HEK293 (cell line): ENCODE data around the gene VEPH1.

ENCODE experiments used
- CTCF ChIA-PET: fragments of 350-600 bp; formaldehyde crosslinking; extraction: SDS; loops from one replicate; lab custom pipeline; 2021; ENCODE audit warnings: antibody characterized with exemption; lab: Yijun Ruan, JAX
- POLR2A ChIA-PET: fragments of 300-600 bp; formaldehyde crosslinking; extraction: SDS; loops from one replicate; lab custom pipeline; 2020; ENCODE audit warnings: antibody characterized with exemption, inconsistent platforms; lab: Yijun Ruan, JAX
- H3K27ac ChIP-seq: fragments of 200-500 bp; sonication (Bioruptor generic); 2 replicates; pipeline ENCODE4 v1.5.1; 2014; ENCODE audit warnings: low read depth, low read length, control low read depth, inconsistent platforms; ENCODE audit errors: extremely low read depth
- H3K36me3 ChIP-seq, 2 experiments: fragments of 200-500 bp in 1 of 2; sonication (Bioruptor generic) in 1 of 2; 1 replicate in 1 of 2; 2 replicates in 1 of 2; pipeline ENCODE4 v1.5.1; 2014 to 2017; ENCODE audit warnings: inconsistent platforms in 2 of 2, low read length in 2 of 2; ENCODE audit not compliant: control insufficient read depth in 2 of 2, insufficient read depth in 1 of 2
- H3K4me1 ChIP-seq: fragments of 200-500 bp; sonication (Bioruptor generic); 2 replicates; pipeline ENCODE4 v1.5.1; 2014; ENCODE audit warnings: mild to moderate bottlenecking, low read length, inconsistent platforms; ENCODE audit not compliant: control insufficient read depth, insufficient read depth
- H3K4me3 ChIP-seq: 2 replicates; pipeline ENCODE4 v1.5.1; 2011; ENCODE audit warnings: low read depth, mild to moderate bottlenecking, control low read depth, low read length, moderate library complexity
- H3K9me3 ChIP-seq: fragments of 200-500 bp; sonication (Bioruptor generic); 2 replicates; pipeline ENCODE4 v1.5.1; 2014; ENCODE audit warnings: low read depth, low read length, inconsistent platforms; ENCODE audit not compliant: control insufficient read depth, insufficient read depth
- BCL11B ChIP-seq: fragments of 450-650 bp; formaldehyde crosslinking; IDR thresholded peaks from 2 replicates; pipeline ENCODE4 v1.5.1; 2016; ENCODE audit warnings: low read depth, missing biosample characterization, missing genetic modification characterization
- KLF16 ChIP-seq: fragments of 450-650 bp; formaldehyde crosslinking; IDR thresholded peaks from 2 replicates; pipeline ENCODE4 v1.5.1; 2017; ENCODE audit warnings: missing biosample characterization, missing genetic modification characterization
- PRDM10 ChIP-seq: fragments of 450-650 bp; formaldehyde crosslinking; IDR thresholded peaks from 2 replicates; pipeline ENCODE4 v1.5.1; 2016; ENCODE audit warnings: missing biosample characterization, missing genetic modification characterization
- ZBTB7A ChIP-seq: fragments of 450-650 bp; formaldehyde crosslinking; IDR thresholded peaks from 2 replicates; pipeline ENCODE4 v1.5.1; 2016; ENCODE audit warnings: low read depth, missing biosample characterization, missing genetic modification characterization
- ZNF121 ChIP-seq: fragments of 450-650 bp; formaldehyde crosslinking; IDR thresholded peaks from 2 replicates; pipeline ENCODE4 v1.5.1; 2016; ENCODE audit warnings: missing biosample characterization, missing genetic modification characterization
- ZNF362 ChIP-seq: fragments of 450-650 bp; formaldehyde crosslinking; IDR thresholded peaks from 2 replicates; pipeline ENCODE4 v1.5.1; 2016; ENCODE audit warnings: missing biosample characterization, missing genetic modification characterization
- ZNF510 ChIP-seq: fragments of 450-650 bp; formaldehyde crosslinking; IDR thresholded peaks from 2 replicates; pipeline ENCODE4 v1.5.1; 2018; ENCODE audit warnings: mild to moderate bottlenecking, missing genetic modification characterization, missing biosample characterization; ENCODE audit not compliant: insufficient replicate concordance
- ZNF623 ChIP-seq: fragments of 450-650 bp; formaldehyde crosslinking; IDR thresholded peaks from 2 replicates; pipeline ENCODE4 v1.5.1; 2016; ENCODE audit warnings: missing biosample characterization, missing genetic modification characterization
- ZNF785 ChIP-seq: fragments of 450-650 bp; formaldehyde crosslinking; IDR thresholded peaks from 2 replicates; pipeline ENCODE4 v1.5.1; 2016; ENCODE audit warnings: missing biosample characterization, missing genetic modification characterization
- ZNF837 ChIP-seq: fragments of 450-650 bp; formaldehyde crosslinking; IDR thresholded peaks from 2 replicates; pipeline ENCODE4 v1.5.1; 2016; ENCODE audit warnings: missing biosample characterization, missing genetic modification characterization
- ZSCAN16 ChIP-seq: fragments of 450-650 bp; formaldehyde crosslinking; IDR thresholded peaks from 2 replicates; pipeline ENCODE4 v1.5.1; 2016; ENCODE audit warnings: missing biosample characterization, missing genetic modification characterization
- ZSCAN18 ChIP-seq: fragments of 450-650 bp; formaldehyde crosslinking; IDR thresholded peaks from 2 replicates; pipeline ENCODE4 v1.5.1; 2016; ENCODE audit warnings: missing biosample characterization, missing genetic modification characterization
- TF ChIP-seq, protein P1 (sequence below): fragments of 450-650 bp; formaldehyde crosslinking; IDR thresholded peaks from 2 replicates; pipeline ENCODE4 v1.5.0; 2017; ENCODE audit warnings: missing biosample characterization, missing genetic modification characterization, borderline replicate concordance
- TF ChIP-seq, protein P2 (sequence below): fragments of 450-650 bp; formaldehyde crosslinking; IDR thresholded peaks from 2 replicates; pipeline ENCODE4 v1.5.1; 2016; ENCODE audit warnings: missing biosample characterization, missing genetic modification characterization
- TF ChIP-seq, protein P3 (sequence below): fragments of 450-650 bp; formaldehyde crosslinking; IDR thresholded peaks from 2 replicates; pipeline ENCODE4 v1.5.1; 2016; ENCODE audit warnings: missing biosample characterization, missing genetic modification characterization, borderline replicate concordance
- TF ChIP-seq, protein P4 (sequence below): fragments of 450-650 bp; formaldehyde crosslinking; IDR thresholded peaks from 2 replicates; pipeline ENCODE4 v1.5.1; 2016; ENCODE audit warnings: missing biosample characterization, missing genetic modification characterization

VEPH1 gene

GRCh38 chr3:157531771-157532170, 28.6 kb upstream of the VEPH1 start (continued):
- TF ChIP-seq, protein P1, sequence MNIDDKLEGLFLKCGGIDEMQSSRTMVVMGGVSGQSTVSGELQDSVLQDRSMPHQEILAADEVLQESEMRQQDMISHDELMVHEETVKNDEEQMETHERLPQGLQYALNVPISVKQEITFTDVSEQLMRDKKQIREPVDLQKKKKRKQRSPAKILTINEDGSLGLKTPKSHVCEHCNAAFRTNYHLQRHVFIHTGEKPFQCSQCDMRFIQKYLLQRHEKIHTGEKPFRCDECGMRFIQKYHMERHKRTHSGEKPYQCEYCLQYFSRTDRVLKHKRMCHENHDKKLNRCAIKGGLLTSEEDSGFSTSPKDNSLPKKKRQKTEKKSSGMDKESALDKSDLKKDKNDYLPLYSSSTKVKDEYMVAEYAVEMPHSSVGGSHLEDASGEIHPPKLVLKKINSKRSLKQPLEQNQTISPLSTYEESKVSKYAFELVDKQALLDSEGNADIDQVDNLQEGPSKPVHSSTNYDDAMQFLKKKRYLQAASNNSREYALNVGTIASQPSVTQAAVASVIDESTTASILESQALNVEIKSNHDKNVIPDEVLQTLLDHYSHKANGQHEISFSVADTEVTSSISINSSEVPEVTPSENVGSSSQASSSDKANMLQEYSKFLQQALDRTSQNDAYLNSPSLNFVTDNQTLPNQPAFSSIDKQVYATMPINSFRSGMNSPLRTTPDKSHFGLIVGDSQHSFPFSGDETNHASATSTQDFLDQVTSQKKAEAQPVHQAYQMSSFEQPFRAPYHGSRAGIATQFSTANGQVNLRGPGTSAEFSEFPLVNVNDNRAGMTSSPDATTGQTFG (tag by site-specific recombination): no peak
- TF ChIP-seq ZNF837 (tag by site-specific recombination) (no peak), ZSCAN16 (tag by site-specific recombination) (no peak), ZBTB7A (tag by site-specific recombination) (no peak)
- TF ChIP-seq, all 188 proteins: peak for 0

- Histone ChIP-seq H3K4me3 (no peak overlapping the region), H3K9me3 (no peaks in the 10 kb centered on the region), H3K36me3 (no peaks in the 10 kb centered on the region), H3K27ac (no peak overlapping the region), H3K4me1 (no peaks in the 10 kb centered on the region)
- ChIA-PET POLR2A (no interaction called here), CTCF (interaction anchor here (0.5 to 4.9 kb wide), 6 partner anchors 13 to 1003 kb away, joined by 4 to 75 read pairs (median 6); no protein-coding TSS in a partner anchor)
- no peak for TF ChIP-seq ZNF121 (tag by site-specific recombination)
- TF ChIP-seq ZSCAN18 (tag by site-specific recombination): no peak
- no peak for TF ChIP-seq ZNF510 (tag by site-specific recombination)
- TF ChIP-seq KLF16 (tag by site-specific recombination): no peak
- no peak for TF ChIP-seq ZNF362 (tag by site-specific recombination)
- TF ChIP-seq, protein P2, sequence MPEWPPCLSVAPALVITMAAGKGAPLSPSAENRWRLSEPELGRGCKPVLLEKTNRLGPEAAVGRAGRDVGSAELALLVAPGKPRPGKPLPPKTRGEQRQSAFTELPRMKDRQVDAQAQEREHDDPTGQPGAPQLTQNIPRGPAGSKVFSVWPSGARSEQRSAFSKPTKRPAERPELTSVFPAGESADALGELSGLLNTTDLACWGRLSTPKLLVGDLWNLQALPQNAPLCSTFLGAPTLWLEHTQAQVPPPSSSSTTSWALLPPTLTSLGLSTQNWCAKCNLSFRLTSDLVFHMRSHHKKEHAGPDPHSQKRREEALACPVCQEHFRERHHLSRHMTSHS (tag by site-specific recombination): no peak
- no peak for TF ChIP-seq ZNF785
- TF ChIP-seq, protein P3, sequence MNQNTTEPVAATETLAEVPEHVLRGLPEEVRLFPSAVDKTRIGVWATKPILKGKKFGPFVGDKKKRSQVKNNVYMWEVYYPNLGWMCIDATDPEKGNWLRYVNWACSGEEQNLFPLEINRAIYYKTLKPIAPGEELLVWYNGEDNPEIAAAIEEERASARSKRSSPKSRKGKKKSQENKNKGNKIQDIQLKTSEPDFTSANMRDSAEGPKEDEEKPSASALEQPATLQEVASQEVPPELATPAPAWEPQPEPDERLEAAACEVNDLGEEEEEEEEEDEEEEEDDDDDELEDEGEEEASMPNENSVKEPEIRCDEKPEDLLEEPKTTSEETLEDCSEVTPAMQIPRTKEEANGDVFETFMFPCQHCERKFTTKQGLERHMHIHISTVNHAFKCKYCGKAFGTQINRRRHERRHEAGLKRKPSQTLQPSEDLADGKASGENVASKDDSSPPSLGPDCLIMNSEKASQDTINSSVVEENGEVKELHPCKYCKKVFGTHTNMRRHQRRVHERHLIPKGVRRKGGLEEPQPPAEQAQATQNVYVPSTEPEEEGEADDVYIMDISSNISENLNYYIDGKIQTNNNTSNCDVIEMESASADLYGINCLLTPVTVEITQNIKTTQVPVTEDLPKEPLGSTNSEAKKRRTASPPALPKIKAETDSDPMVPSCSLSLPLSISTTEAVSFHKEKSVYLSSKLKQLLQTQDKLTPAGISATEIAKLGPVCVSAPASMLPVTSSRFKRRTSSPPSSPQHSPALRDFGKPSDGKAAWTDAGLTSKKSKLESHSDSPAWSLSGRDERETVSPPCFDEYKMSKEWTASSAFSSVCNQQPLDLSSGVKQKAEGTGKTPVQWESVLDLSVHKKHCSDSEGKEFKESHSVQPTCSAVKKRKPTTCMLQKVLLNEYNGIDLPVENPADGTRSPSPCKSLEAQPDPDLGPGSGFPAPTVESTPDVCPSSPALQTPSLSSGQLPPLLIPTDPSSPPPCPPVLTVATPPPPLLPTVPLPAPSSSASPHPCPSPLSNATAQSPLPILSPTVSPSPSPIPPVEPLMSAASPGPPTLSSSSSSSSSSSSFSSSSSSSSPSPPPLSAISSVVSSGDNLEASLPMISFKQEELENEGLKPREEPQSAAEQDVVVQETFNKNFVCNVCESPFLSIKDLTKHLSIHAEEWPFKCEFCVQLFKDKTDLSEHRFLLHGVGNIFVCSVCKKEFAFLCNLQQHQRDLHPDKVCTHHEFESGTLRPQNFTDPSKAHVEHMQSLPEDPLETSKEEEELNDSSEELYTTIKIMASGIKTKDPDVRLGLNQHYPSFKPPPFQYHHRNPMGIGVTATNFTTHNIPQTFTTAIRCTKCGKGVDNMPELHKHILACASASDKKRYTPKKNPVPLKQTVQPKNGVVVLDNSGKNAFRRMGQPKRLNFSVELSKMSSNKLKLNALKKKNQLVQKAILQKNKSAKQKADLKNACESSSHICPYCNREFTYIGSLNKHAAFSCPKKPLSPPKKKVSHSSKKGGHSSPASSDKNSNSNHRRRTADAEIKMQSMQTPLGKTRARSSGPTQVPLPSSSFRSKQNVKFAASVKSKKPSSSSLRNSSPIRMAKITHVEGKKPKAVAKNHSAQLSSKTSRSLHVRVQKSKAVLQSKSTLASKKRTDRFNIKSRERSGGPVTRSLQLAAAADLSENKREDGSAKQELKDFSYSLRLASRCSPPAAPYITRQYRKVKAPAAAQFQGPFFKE (tag by site-specific recombination): no peak
- no peak for TF ChIP-seq BCL11B
- TF ChIP-seq, protein P4, sequence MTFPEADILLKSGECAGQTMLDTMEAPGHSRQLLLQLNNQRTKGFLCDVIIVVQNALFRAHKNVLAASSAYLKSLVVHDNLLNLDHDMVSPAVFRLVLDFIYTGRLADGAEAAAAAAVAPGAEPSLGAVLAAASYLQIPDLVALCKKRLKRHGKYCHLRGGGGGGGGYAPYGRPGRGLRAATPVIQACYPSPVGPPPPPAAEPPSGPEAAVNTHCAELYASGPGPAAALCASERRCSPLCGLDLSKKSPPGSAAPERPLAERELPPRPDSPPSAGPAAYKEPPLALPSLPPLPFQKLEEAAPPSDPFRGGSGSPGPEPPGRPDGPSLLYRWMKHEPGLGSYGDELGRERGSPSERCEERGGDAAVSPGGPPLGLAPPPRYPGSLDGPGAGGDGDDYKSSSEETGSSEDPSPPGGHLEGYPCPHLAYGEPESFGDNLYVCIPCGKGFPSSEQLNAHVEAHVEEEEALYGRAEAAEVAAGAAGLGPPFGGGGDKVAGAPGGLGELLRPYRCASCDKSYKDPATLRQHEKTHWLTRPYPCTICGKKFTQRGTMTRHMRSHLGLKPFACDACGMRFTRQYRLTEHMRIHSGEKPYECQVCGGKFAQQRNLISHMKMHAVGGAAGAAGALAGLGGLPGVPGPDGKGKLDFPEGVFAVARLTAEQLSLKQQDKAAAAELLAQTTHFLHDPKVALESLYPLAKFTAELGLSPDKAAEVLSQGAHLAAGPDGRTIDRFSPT (tag by site-specific recombination): no peak
- no peak for TF ChIP-seq ZNF623 (tag by site-specific recombination)
- TF ChIP-seq PRDM10: no peak
Observed at GRCh38 chr3:157531301-157531660, 28.1 kb upstream of the VEPH1 start.
